Activated naive CD8-positive, alpha-beta T cell (primary cell): Measurements from ENCODE around the gene POLG.

Experiments used
- H3K27ac Mint-ChIP-seq: one replicate; pipeline ENCODE4 v1.8.0; 2021; ENCODE audit warnings: mixed read lengths
- H3K27me3 Mint-ChIP-seq: one replicate; pipeline ENCODE4 v1.8.0; 2021; ENCODE audit warnings: mixed read lengths
- H3K36me3 Mint-ChIP-seq: one replicate; pipeline ENCODE4 v1.8.0; 2021; ENCODE audit warnings: mixed read lengths
- H3K4me1 Mint-ChIP-seq: one replicate; pipeline ENCODE4 v1.8.0; 2021; ENCODE audit warnings: low read depth, mixed read lengths
- H3K4me3 Mint-ChIP-seq: one replicate; pipeline ENCODE4 v1.8.0; 2021; ENCODE audit warnings: mild to moderate bottlenecking, mixed read lengths
- H3K9me3 Mint-ChIP-seq: one replicate; pipeline ENCODE4 v1.8.0; 2021; ENCODE audit warnings: low read depth, mixed read lengths

The POLG gene

GRCh38 chr15:89364341-89364740, 29.7 kb upstream of the POLG start:
- Mint-ChIP-seq H3K9me3 (no peaks in the 10 kb centered on the region), H3K36me3 (no peaks in the 10 kb centered on the region), H3K27ac (no peak overlapping the region), H3K4me1 (peaks cover 21% of the 10 kb centered on the region), H3K4me3 (no peak overlapping the region), H3K27me3 (peaks cover 50% of the 10 kb centered on the region)

- H3K9me3 Mint-ChIP-seq: no peaks in the 10 kb centered on the region
- H3K27ac Mint-ChIP-seq: no peak overlapping the region
- H3K36me3 Mint-ChIP-seq: no peaks in the 10 kb centered on the region
- peaks cover 50% of the 10 kb centered on the region for H3K27me3 Mint-ChIP-seq
- no peak overlapping the region for H3K4me3 Mint-ChIP-seq
- H3K4me1 Mint-ChIP-seq: peaks cover 20% of the 10 kb centered on the region
Measured at GRCh38 chr15:89363770-89364169, 29.1 kb upstream of the POLG start.

GRCh38 chr15:89363133-89363532, 28.5 kb upstream of the POLG start:
- no peaks in the 10 kb centered on the region for H3K9me3 Mint-ChIP-seq
- peaks cover 50% of the 10 kb centered on the region for H3K27me3 Mint-ChIP-seq
- peak overlapping the region; percentile 22 for H3K4me3 Mint-ChIP-seq
- no peak overlapping the region for H3K27ac Mint-ChIP-seq
- H3K36me3 Mint-ChIP-seq: no peaks in the 10 kb centered on the region
- peaks cover 20% of the 10 kb centered on the region for H3K4me1 Mint-ChIP-seq

GRCh38 chr15:89362203-89363101, 27.8 kb upstream of the POLG start:
- no peak overlapping the region for H3K4me3 Mint-ChIP-seq
- peaks cover 51% of the 10 kb centered on the region for H3K27me3 Mint-ChIP-seq
- H3K9me3 Mint-ChIP-seq: no peaks in the 10 kb centered on the region
- H3K4me1 Mint-ChIP-seq: peaks cover 20% of the 10 kb centered on the region
- H3K27ac Mint-ChIP-seq: no peak overlapping the region
- H3K36me3 Mint-ChIP-seq: no peaks in the 10 kb centered on the region

- Mint-ChIP-seq H3K36me3 (no peaks in the 10 kb centered on the region), H3K27me3 (peaks cover 50% of the 10 kb centered on the region), H3K4me1 (peaks cover 15% of the 10 kb centered on the region), H3K27ac (no peak overlapping the region), H3K4me3 (peak overlapping the region; percentile 42), H3K9me3 (no peaks in the 10 kb centered on the region)
Measured at GRCh38 chr15:89361451-89362202, 27.0 kb upstream of the POLG start.

- Mint-ChIP-seq H3K4me3 (peak overlapping the region; percentile 52), H3K4me1 (peaks cover 12% of the 10 kb centered on the region), H3K9me3 (no peaks in the 10 kb centered on the region), H3K36me3 (no peaks in the 10 kb centered on the region), H3K27ac (no peak overlapping the region), H3K27me3 (peaks cover 50% of the 10 kb centered on the region)
Measured at GRCh38 chr15:89360294-89360971, 25.8 kb upstream of the POLG start.

GRCh38 chr15:89359471-89360293, 25.1 kb upstream of the POLG start:
- H3K4me1 Mint-ChIP-seq: peaks cover 12% of the 10 kb centered on the region
- H3K36me3 Mint-ChIP-seq: no peaks in the 10 kb centered on the region
- H3K27ac Mint-ChIP-seq: no peak overlapping the region
- no peaks in the 10 kb centered on the region for H3K9me3 Mint-ChIP-seq
- peak overlapping the region; percentile 47 for H3K4me3 Mint-ChIP-seq
- peaks cover 51% of the 10 kb centered on the region for H3K27me3 Mint-ChIP-seq

- H3K27me3 Mint-ChIP-seq: peaks cover 48% of the 10 kb centered on the region
Measured at GRCh38 chr15:89358755-89359439, 24.3 kb upstream of the POLG start.

GRCh38 chr15:89358435-89358754, 23.8 kb upstream of the POLG start:
- peaks cover 45% of the 10 kb centered on the region for H3K27me3 Mint-ChIP-seq
- H3K36me3 Mint-ChIP-seq: no peaks in the 10 kb centered on the region
- H3K4me1 Mint-ChIP-seq: peaks cover 12% of the 10 kb centered on the region
- no peak overlapping the region for H3K27ac Mint-ChIP-seq
- H3K4me3 Mint-ChIP-seq: peak overlapping the region; percentile 74
- H3K9me3 Mint-ChIP-seq: no peaks in the 10 kb centered on the region

More at GRCh38 chr15:89358755-89359439, 24.3 kb upstream of the POLG start:
- no peaks in the 10 kb centered on the region for H3K36me3 Mint-ChIP-seq
- H3K27ac Mint-ChIP-seq: no peak overlapping the region
- H3K4me1 Mint-ChIP-seq: peaks cover 12% of the 10 kb centered on the region
- H3K9me3 Mint-ChIP-seq: no peaks in the 10 kb centered on the region
- H3K4me3 Mint-ChIP-seq: peak overlapping the region; percentile 74

- Mint-ChIP-seq H3K4me3 (no peak overlapping the region), H3K36me3 (no peaks in the 10 kb centered on the region), H3K27ac (no peak overlapping the region), H3K4me1 (peaks cover 11% of the 10 kb centered on the region), H3K9me3 (no peaks in the 10 kb centered on the region), H3K27me3 (peaks cover 40% of the 10 kb centered on the region)
Measured at GRCh38 chr15:89356634-89357298, 22.1 kb upstream of the POLG start.

- Mint-ChIP-seq H3K27ac (no peak overlapping the region), H3K27me3 (peaks cover 25% of the 10 kb centered on the region), H3K4me3 (no peak overlapping the region), H3K36me3 (no peaks in the 10 kb centered on the region), H3K9me3 (no peaks in the 10 kb centered on the region), H3K4me1 (no peaks in the 10 kb centered on the region)
Measured at GRCh38 chr15:89353991-89354390, 19.4 kb upstream of the POLG start.

GRCh38 chr15:89352476-89352875, 17.9 kb upstream of the POLG start:
- Mint-ChIP-seq H3K27ac (no peak overlapping the region), H3K9me3 (no peaks in the 10 kb centered on the region), H3K36me3 (no peaks in the 10 kb centered on the region), H3K27me3 (peaks cover 24% of the 10 kb centered on the region), H3K4me3 (no peak overlapping the region), H3K4me1 (no peaks in the 10 kb centered on the region)

GRCh38 chr15:89349206-89349558, 14.6 kb upstream of the POLG start:
- no peak overlapping the region for H3K27ac Mint-ChIP-seq
- H3K36me3 Mint-ChIP-seq: peaks cover 3% of the 10 kb centered on the region
- H3K4me1 Mint-ChIP-seq: no peaks in the 10 kb centered on the region
- H3K27me3 Mint-ChIP-seq: peaks cover 8% of the 10 kb centered on the region
- no peak overlapping the region for H3K4me3 Mint-ChIP-seq
- no peaks in the 10 kb centered on the region for H3K9me3 Mint-ChIP-seq
